H9 (cell line): ENCODE results near the gene LYZL4. TPM values are rescaled to one million over a fixed set of nuclear protein-coding genes. Genes with fewer than 3 reads are reported as not detected.

Experiments
- DNase-seq: peaks from one replicate; pipeline ENCODE4 v3.0.0-alpha.2; 2017
- H2AFZ ChIP-seq: one replicate; pipeline ENCODE4 v1.6.1; 2013; ENCODE audit warnings: mild to moderate bottlenecking, low read length, control low read depth, moderate library complexity
- H2AK5ac ChIP-seq: 2 replicates; pipeline ENCODE4 v1.6.1; 2013; ENCODE audit warnings: low read length, control low read depth, mixed read lengths; ENCODE audit not compliant: insufficient read length
- H2BK120ac ChIP-seq: one replicate; pipeline ENCODE4 v1.6.1; 2013; ENCODE audit warnings: low read depth, mild to moderate bottlenecking, low read length, control low read depth, inconsistent platforms; ENCODE audit not compliant: poor library complexity, severe bottlenecking
- H2BK12ac ChIP-seq: 2 replicates; pipeline ENCODE4 v1.6.1; 2013; ENCODE audit warnings: low read length, control low read depth, mixed read lengths, low read depth; ENCODE audit not compliant: insufficient read length
- H2BK15ac ChIP-seq: 2 replicates; pipeline ENCODE4 v1.6.1; 2013; ENCODE audit warnings: low read depth, low read length, control low read depth
- H2BK20ac ChIP-seq: one replicate; pipeline ENCODE4 v1.6.1; 2013; ENCODE audit warnings: low read depth, mild to moderate bottlenecking, low read length, control low read depth, inconsistent platforms; ENCODE audit not compliant: poor library complexity, severe bottlenecking
- H2BK5ac ChIP-seq: 2 replicates; pipeline ENCODE4 v1.6.1; 2013; ENCODE audit warnings: low read length, control low read depth, mixed read lengths; ENCODE audit not compliant: insufficient read length
- H3K14ac ChIP-seq: 2 replicates; pipeline ENCODE4 v1.6.1; 2013; ENCODE audit warnings: low read length, control low read depth; ENCODE audit not compliant: insufficient read depth
- H3K18ac ChIP-seq: 2 replicates; pipeline ENCODE4 v1.6.1; 2013; ENCODE audit warnings: low read depth, mild to moderate bottlenecking, mixed read lengths, low read length, control low read depth; ENCODE audit not compliant: insufficient read length
- H3K23ac ChIP-seq: 2 replicates; pipeline ENCODE4 v1.6.1; 2013; ENCODE audit warnings: low read length, control low read depth, mixed read lengths, low read depth; ENCODE audit not compliant: insufficient read length
- H3K23me2 ChIP-seq: 2 replicates; pipeline ENCODE4 v1.6.1; 2013; ENCODE audit warnings: low read depth, mild to moderate bottlenecking, mixed read lengths, low read length, control low read depth; ENCODE audit not compliant: insufficient read length, poor library complexity, severe bottlenecking
- H3K27ac ChIP-seq: 2 replicates; pipeline ENCODE4 v1.5.1; 2013; ENCODE audit warnings: low read length, control low read depth, mixed read lengths, low read depth; ENCODE audit not compliant: insufficient read length
- H3K27me3 ChIP-seq: 2 replicates; pipeline ENCODE4 v1.6.1; 2013; ENCODE audit warnings: low read length, control low read depth, inconsistent platforms; ENCODE audit not compliant: insufficient read depth
- H3K4ac ChIP-seq: 2 replicates; pipeline ENCODE4 v1.6.1; 2013; ENCODE audit warnings: low read depth, mild to moderate bottlenecking, control low read depth, inconsistent platforms, low read length, moderate library complexity
- H3K4me1 ChIP-seq: 2 replicates; pipeline ENCODE4 v1.6.1; 2013; ENCODE audit warnings: low read length, control low read depth, inconsistent platforms; ENCODE audit not compliant: insufficient read depth
- H3K4me2 ChIP-seq: 2 replicates; pipeline ENCODE4 v1.6.1; 2013; ENCODE audit warnings: low read length, control low read depth, mixed read lengths; ENCODE audit not compliant: insufficient read length, insufficient read depth
- H3K56ac ChIP-seq: 2 replicates; pipeline ENCODE4 v1.6.1; 2013; ENCODE audit warnings: low read depth, mild to moderate bottlenecking, mixed read lengths, low read length, control low read depth; ENCODE audit not compliant: insufficient read length
- H3K79me1 ChIP-seq: 2 replicates; pipeline ENCODE4 v1.6.1; 2013; ENCODE audit warnings: low read depth, mild to moderate bottlenecking, moderate library complexity, low read length, control low read depth, inconsistent platforms; ENCODE audit not compliant: insufficient read depth, poor library complexity, severe bottlenecking
- H3K79me2 ChIP-seq: 2 replicates; pipeline ENCODE4 v1.6.1; 2013; ENCODE audit warnings: low read length, control low read depth, inconsistent platforms; ENCODE audit not compliant: insufficient read depth
- H3K9ac ChIP-seq: 2 replicates; pipeline ENCODE4 v1.6.1; 2013; ENCODE audit warnings: low read length, control low read depth, mixed read lengths; ENCODE audit not compliant: insufficient read length; ENCODE audit errors: extremely low read depth
- H3K9me3 ChIP-seq: one replicate; pipeline ENCODE4 v1.6.1; 2013; ENCODE audit warnings: low read depth, low read length, inconsistent platforms; ENCODE audit not compliant: control insufficient read depth
- H3T11ph ChIP-seq: one replicate; pipeline ENCODE4 v1.6.1; 2013; ENCODE audit warnings: mild to moderate bottlenecking, low read length, control low read depth, inconsistent platforms
- H4K20me1 ChIP-seq: one replicate; pipeline ENCODE4 v1.6.1; 2013; ENCODE audit not compliant: control insufficient read depth, insufficient read length, insufficient read depth
- H4K5ac ChIP-seq: 2 replicates; pipeline ENCODE4 v1.6.1; 2013; ENCODE audit warnings: low read depth, mild to moderate bottlenecking, mixed read lengths, low read length, control low read depth; ENCODE audit not compliant: insufficient read length
- H4K8ac ChIP-seq: replicated peaks from 2 replicates; pipeline ENCODE4 v1.6.1; 2013; ENCODE audit warnings: low read length, control low read depth, mixed read lengths, low read depth; ENCODE audit not compliant: insufficient read length
- H4K91ac ChIP-seq: 2 replicates; pipeline ENCODE4 v1.6.1; 2013; ENCODE audit warnings: low read depth, mild to moderate bottlenecking, moderate library complexity, mixed read lengths, low read length, control low read depth; ENCODE audit not compliant: insufficient read length
- H3K27ac Mint-ChIP-seq, 3 experiments: 2 replicates in 2 of 3; 3 replicates in 1 of 3; pipeline ENCODE4 v1.8.0; 2020 to 2021; ENCODE audit warnings: mixed read lengths in 3 of 3, mild to moderate bottlenecking in 1 of 3, moderate library complexity in 1 of 3
- H3K27me3 Mint-ChIP-seq: 2 replicates; pipeline ENCODE4 v1.8.0; 2021; ENCODE audit warnings: low read depth, mild to moderate bottlenecking, moderate library complexity, mixed read lengths
- H3K36me3 Mint-ChIP-seq, 3 experiments: 2 replicates in 2 of 3; 3 replicates in 1 of 3; pipeline ENCODE4 v1.8.0; 2020 to 2021; ENCODE audit warnings: low read depth in 3 of 3, mixed read lengths in 3 of 3; ENCODE audit not compliant: insufficient read depth in 1 of 3
- H3K4me1 Mint-ChIP-seq, 2 experiments: 2 replicates each; pipeline ENCODE4 v1.8.0; 2020; ENCODE audit warnings: mixed read lengths in 2 of 2
- H3K4me3 Mint-ChIP-seq, 2 experiments: 2 replicates in 1 of 2; 3 replicates in 1 of 2; pipeline ENCODE4 v1.8.0; 2020 to 2021; ENCODE audit warnings: mild to moderate bottlenecking in 2 of 2, mixed read lengths in 2 of 2, moderate library complexity in 1 of 2
- H3K9me3 Mint-ChIP-seq, 2 experiments: 2 replicates in 1 of 2; 3 replicates in 1 of 2; pipeline ENCODE4 v1.8.0; 2020; ENCODE audit warnings: mild to moderate bottlenecking in 2 of 2, mixed read lengths in 2 of 2, moderate library complexity in 1 of 2
- WGBS: extraction: QIAGEN DNeasy Blood & Tissue Kit; methylation state at CpG from one replicate; pipeline ENCODE4 v1.1.7; 2013; ENCODE audit warnings: missing lambda C conversion rate, low lambda C conversion rate, mixed read lengths; ENCODE audit not compliant: insufficient read length; ENCODE audit errors: extremely low coverage; 5-methylcytosine and 5-hydroxymethylcytosine counted together
- total RNA-seq: library from RNA; stranded (reverse); gene quantifications from 2 replicates; pipeline ENCODE4 v1.2.1, GENCODE V29; 2021
- TF ChIP-seq, protein P1 (sequence below): fragments of 200-600 bp; sonication (generic); conservative IDR thresholded peaks from 3 replicates; pipeline ENCODE4 v1.8.0; 2021; ENCODE audit warnings: antibody characterized with exemption, mild to moderate bottlenecking

The LYZL4 gene
- total RNA-seq, 1 experiment from 2014 or later, result not detected

GRCh38 chr3:42347928-42348327 is 62.5 kb downstream of the LYZL4 start:
- DNase-seq, result no peak
- H3K79me1 ChIP-seq, result no peaks in the 10 kb centered on the region
- no peak overlapping the region for H3K4me2 ChIP-seq
- H3K4me1 Mint-ChIP-seq, result peaks cover 3% of the 10 kb centered on the region in 2 experiments; a peak in 1 of 4 replicates
- H3K79me2 ChIP-seq, result no peaks in the 10 kb centered on the region
- H2BK120ac ChIP-seq, result no peak overlapping the region
- no peak overlapping the region for H3K27ac ChIP-seq
- H3K9me3 ChIP-seq, result no peaks in the 10 kb centered on the region
- H3K56ac ChIP-seq, result no peak overlapping the region
- H4K5ac ChIP-seq, result no peak overlapping the region
- no CpG with 5 or more reads among the region's 2 CpGs for WGBS
- no peak overlapping the region for H2AK5ac ChIP-seq
- H3T11ph ChIP-seq, result no peak overlapping the region
- H2BK15ac ChIP-seq, result no peak overlapping the region
- no peak overlapping the region for H3K14ac ChIP-seq
- H3K4me1 ChIP-seq, result no peaks in the 10 kb centered on the region
- H4K8ac ChIP-seq, result no peak overlapping the region
- H3K9ac ChIP-seq, result no peak overlapping the region
- no peak overlapping the region for H3K18ac ChIP-seq
- TF ChIP-seq, protein P1, sequence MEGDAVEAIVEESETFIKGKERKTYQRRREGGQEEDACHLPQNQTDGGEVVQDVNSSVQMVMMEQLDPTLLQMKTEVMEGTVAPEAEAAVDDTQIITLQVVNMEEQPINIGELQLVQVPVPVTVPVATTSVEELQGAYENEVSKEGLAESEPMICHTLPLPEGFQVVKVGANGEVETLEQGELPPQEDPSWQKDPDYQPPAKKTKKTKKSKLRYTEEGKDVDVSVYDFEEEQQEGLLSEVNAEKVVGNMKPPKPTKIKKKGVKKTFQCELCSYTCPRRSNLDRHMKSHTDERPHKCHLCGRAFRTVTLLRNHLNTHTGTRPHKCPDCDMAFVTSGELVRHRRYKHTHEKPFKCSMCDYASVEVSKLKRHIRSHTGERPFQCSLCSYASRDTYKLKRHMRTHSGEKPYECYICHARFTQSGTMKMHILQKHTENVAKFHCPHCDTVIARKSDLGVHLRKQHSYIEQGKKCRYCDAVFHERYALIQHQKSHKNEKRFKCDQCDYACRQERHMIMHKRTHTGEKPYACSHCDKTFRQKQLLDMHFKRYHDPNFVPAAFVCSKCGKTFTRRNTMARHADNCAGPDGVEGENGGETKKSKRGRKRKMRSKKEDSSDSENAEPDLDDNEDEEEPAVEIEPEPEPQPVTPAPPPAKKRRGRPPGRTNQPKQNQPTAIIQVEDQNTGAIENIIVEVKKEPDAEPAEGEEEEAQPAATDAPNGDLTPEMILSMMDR, result no peak
- no peak overlapping the region for H2BK12ac ChIP-seq
- no peaks in the 10 kb centered on the region for H4K20me1 ChIP-seq
- H3K4me3 Mint-ChIP-seq, result no peak overlapping the region
- no peak overlapping the region for H3K23ac ChIP-seq
- H3K4ac ChIP-seq, result no peak overlapping the region
- no peaks in the 10 kb centered on the region; a peak in 1 of 7 replicates for H3K36me3 Mint-ChIP-seq
- no peak overlapping the region for H2AFZ ChIP-seq
- H2BK20ac ChIP-seq, result no peak overlapping the region
- no peaks in the 10 kb centered on the region for H3K23me2 ChIP-seq
- no peaks in the 10 kb centered on the region for H3K27me3 ChIP-seq
- no peak overlapping the region for H4K91ac ChIP-seq
- H2BK5ac ChIP-seq, result no peak overlapping the region
- H3K9me3 Mint-ChIP-seq, result peaks cover 3% of the 10 kb centered on the region in 2 experiments; a peak in 3 of 5 replicates
- H3K27me3 Mint-ChIP-seq, result peaks cover 8% of the 10 kb centered on the region
- no peak overlapping the region for H3K27ac Mint-ChIP-seq

Other genes with a start within 250 kb of the LYZL4 start
- gene CCK, start 144.4 kb downstream of the LYZL4 start, total RNA-seq, result 0.37 and 0.42 TPM in 2 replicates
- gene VIPR1, start 92.0 kb upstream of the LYZL4 start, total RNA-seq, result 6.3 and 6.5 TPM in 2 replicates
- gene SEC22C, start 171.4 kb upstream of the LYZL4 start, total RNA-seq, result 28.2 and 28.8 TPM in 2 replicates
- 92.1 and 97.8 TPM in 2 replicates for gene SS18L2, start 180.2 kb upstream of the LYZL4 start, total RNA-seq
- 66.4 and 79.8 TPM in 2 replicates for gene NKTR, start 190.1 kb upstream of the LYZL4 start, total RNA-seq
- 3.6 and 4.2 TPM in 2 replicates for gene ZBTB47, start 243.1 kb upstream of the LYZL4 start, total RNA-seq